ENCODE measurements around the gene SLC15A5. TPM values are rescaled to one million over a fixed set of nuclear protein-coding genes. Genes with fewer than 3 reads are reported as not detected.

SLC15A5 gene
- total and polyA plus RNA-seq, 2 of the 4 experiments (the other 2 are of a cell fraction) = not detected

DNA sequence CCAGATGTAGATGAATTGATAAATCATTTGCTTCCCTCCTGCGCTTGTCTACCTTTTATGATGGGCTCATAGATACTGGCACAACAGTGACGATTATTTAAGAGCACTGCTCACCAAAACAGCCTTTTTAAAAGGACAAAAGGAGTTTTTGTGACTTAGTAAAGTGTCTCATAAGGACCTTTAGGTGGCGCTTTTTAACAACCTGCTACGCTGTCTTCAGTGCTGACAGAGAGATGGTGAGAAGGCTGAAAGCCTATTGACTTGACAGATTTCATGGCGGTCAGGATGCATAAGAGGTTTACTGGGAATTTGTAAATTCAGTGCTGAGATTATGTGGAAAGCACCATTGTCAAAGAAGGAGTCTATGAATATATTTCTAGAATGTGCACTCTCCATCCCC is 87.6 kb downstream of the SLC15A5 start:
- dilution Hi-C loops (cut with HindIII; ENCODE audit: low sequenced_read_pairs, unreplicated experiment) (no loop called here), in situ Hi-C loops (cut with MboI; ENCODE audit: low sequenced_read_pairs) (no loop called here), intact Hi-C loops (cut with micrococcal nuclease) (loop anchor here (10.0 kb wide), 1 partner anchor 165 kb away; no protein-coding TSS in a partner anchor)
- no peak overlapping the region for H3K56ac ChIP-seq (ENCODE audit: extremely low read depth, insufficient read depth, low read length)
- H3K4me1 ChIP-seq (ENCODE audit: control insufficient read depth, insufficient read depth, low read length) = no peaks in the 10 kb centered on the region
- H3K4ac ChIP-seq (ENCODE audit: low read depth, low read length) = no peak overlapping the region
- WGBS, 2 experiments (ENCODE audit: extremely low coverage in 2 of 2, insufficient read length in 1 of 2) = no CpG with 5 or more reads among the region's 5 CpGs
- peak; percentile 49; the same call in 1 of the 2 replicates for ATAC-seq (ENCODE audit: low read depth)
- no peak overlapping the region for H4K5ac ChIP-seq (ENCODE audit: low read depth, low read length)
- no peaks in the 10 kb centered on the region for H3K79me1 ChIP-seq (ENCODE audit: low read depth in 1 of 2, low read length in 2 of 2)
- no peak overlapping the region for H2AK5ac ChIP-seq (ENCODE audit: low read depth, low read length)
- H2BK20ac ChIP-seq (ENCODE audit: low read depth, low read length) = no peak overlapping the region
- no peak overlapping the region for H3K9ac ChIP-seq (ENCODE audit: low read depth, low read length)
- H2BK120ac ChIP-seq (ENCODE audit: low read depth, low read length) = no peak overlapping the region
- no peaks in the 10 kb centered on the region for H4K20me1 ChIP-seq (ENCODE audit: insufficient read depth, low read length)
- H3K14ac ChIP-seq (replicated peaks; ENCODE audit: low read depth, low read length) = no peak overlapping the region
- TF ChIP-seq, protein P1, sequence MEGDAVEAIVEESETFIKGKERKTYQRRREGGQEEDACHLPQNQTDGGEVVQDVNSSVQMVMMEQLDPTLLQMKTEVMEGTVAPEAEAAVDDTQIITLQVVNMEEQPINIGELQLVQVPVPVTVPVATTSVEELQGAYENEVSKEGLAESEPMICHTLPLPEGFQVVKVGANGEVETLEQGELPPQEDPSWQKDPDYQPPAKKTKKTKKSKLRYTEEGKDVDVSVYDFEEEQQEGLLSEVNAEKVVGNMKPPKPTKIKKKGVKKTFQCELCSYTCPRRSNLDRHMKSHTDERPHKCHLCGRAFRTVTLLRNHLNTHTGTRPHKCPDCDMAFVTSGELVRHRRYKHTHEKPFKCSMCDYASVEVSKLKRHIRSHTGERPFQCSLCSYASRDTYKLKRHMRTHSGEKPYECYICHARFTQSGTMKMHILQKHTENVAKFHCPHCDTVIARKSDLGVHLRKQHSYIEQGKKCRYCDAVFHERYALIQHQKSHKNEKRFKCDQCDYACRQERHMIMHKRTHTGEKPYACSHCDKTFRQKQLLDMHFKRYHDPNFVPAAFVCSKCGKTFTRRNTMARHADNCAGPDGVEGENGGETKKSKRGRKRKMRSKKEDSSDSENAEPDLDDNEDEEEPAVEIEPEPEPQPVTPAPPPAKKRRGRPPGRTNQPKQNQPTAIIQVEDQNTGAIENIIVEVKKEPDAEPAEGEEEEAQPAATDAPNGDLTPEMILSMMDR (conservative IDR thresholded peaks at IDR 0.05; ENCODE audit: low read depth, low read length) = peak; percentile 43
- TF ChIP-seq, protein P2, sequence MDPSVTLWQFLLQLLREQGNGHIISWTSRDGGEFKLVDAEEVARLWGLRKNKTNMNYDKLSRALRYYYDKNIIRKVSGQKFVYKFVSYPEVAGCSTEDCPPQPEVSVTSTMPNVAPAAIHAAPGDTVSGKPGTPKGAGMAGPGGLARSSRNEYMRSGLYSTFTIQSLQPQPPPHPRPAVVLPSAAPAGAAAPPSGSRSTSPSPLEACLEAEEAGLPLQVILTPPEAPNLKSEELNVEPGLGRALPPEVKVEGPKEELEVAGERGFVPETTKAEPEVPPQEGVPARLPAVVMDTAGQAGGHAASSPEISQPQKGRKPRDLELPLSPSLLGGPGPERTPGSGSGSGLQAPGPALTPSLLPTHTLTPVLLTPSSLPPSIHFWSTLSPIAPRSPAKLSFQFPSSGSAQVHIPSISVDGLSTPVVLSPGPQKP (IDR thresholded peaks at IDR 0.05; ENCODE audit: borderline replicate concordance, low read depth, low read length) = no peak
- no peak for TF ChIP-seq SMC3 (IDR thresholded peaks at IDR 0.05; ENCODE audit: low read depth, low read length)
- TF ChIP-seq RCOR1 (IDR thresholded peaks at IDR 0.05; ENCODE audit: insufficient replicate concordance, low read length) = no peak
- TF ChIP-seq BHLHE40 (IDR thresholded peaks at IDR 0.05; ENCODE audit: low read depth, low read length) = no peak
- TF ChIP-seq RAD21 (IDR thresholded peaks at IDR 0.05; ENCODE audit: low read length) = peak; percentile 51
- no peak for TF ChIP-seq FOS (IDR thresholded peaks at IDR 0.05; ENCODE audit: low read depth, low read length)
- CTCF ChIA-PET = no interaction called here
- H2BK5ac ChIP-seq (ENCODE audit: low read depth, low read length, poor library complexity, severe bottlenecking) = no peak overlapping the region
- no peak overlapping the region for H3K27ac ChIP-seq (ENCODE audit: insufficient read depth, low read length)
- H2AK9ac ChIP-seq (replicated peaks; ENCODE audit: low read depth, low read length, poor library complexity) = no peak overlapping the region
- no peaks in the 10 kb centered on the region for H3K9me3 ChIP-seq (ENCODE audit: control insufficient read depth, insufficient read depth, low read length)
- H3K36me3 ChIP-seq (ENCODE audit: control insufficient read depth, insufficient read depth, low read length) = no peaks in the 10 kb centered on the region
- H4K8ac ChIP-seq (ENCODE audit: low read depth in 2 of 2, low read length in 2 of 2) = no peak overlapping the region
- no peak overlapping the region for H2BK15ac ChIP-seq (ENCODE audit: low read depth, low read length)
- POLR2A ChIA-PET (ENCODE audit: unreplicated experiment) = no interaction called here
- H3K4me3 ChIP-seq (ENCODE audit: insufficient read depth, low read depth, low read length) = no peak overlapping the region
- no peak overlapping the region for H3K23ac ChIP-seq (ENCODE audit: low read depth, low read length)
- no peak overlapping the region for H3K4me2 ChIP-seq (ENCODE audit: low read depth, low read length)
- peaks cover 1% of the 10 kb centered on the region; the same call in 1 of the 2 replicates for H3K27me3 ChIP-seq (ENCODE audit: control insufficient read depth, insufficient read depth, low read length)
- H3K18ac ChIP-seq (ENCODE audit: low read depth, low read length) = no peak overlapping the region
- H3K9me1 ChIP-seq (ENCODE audit: insufficient read depth, low read length) = no peaks in the 10 kb centered on the region
- no TSS peak for BruUV-seq (replicated peaks)
- no peak overlapping the region for H2AFZ ChIP-seq (replicated peaks; ENCODE audit: low read length, poor library complexity)
- peak; percentile 28 for DNase-seq
- no peak overlapping the region for H4K91ac ChIP-seq (ENCODE audit: insufficient read depth, low read depth, low read length)

All from IMR-90 (cell line).